Astrocyte (in vitro differentiated cells and primary cell): ENCODE results near the gene CFAP45.

Experiments
- CTCF ChIP-seq: IDR thresholded peaks from 2 replicates; pipeline ENCODE4 v1.5.1; 2011; ENCODE audit warnings: low read depth, mild to moderate bottlenecking, inconsistent platforms, low read length, moderate library complexity; ENCODE audit not compliant: insufficient read depth
- EZH2 ChIP-seq: IDR thresholded peaks from 2 replicates; pipeline ENCODE4 v1.6.1; 2012; ENCODE audit warnings: mild to moderate bottlenecking, low read length, inconsistent platforms; ENCODE audit not compliant: insufficient read depth

GRCh38 chr1:159925719-159926078 is 25.7 kb upstream of the CFAP45 start:
- TF ChIP-seq CTCF (no peak), EZH2 (no peak)
